Peyer's patch (tissue), 4 donors: ENCODE measurements around the gene ETV5.

Experiments used
- POLR2A ChIP-seq, 2 donors: fragments of 450-650 bp; IDR thresholded peaks; one replicate each; pipeline ENCODE4 v1.5.1; 2017; ENCODE audit warnings: antibody characterized with exemption in 2 of 2, mild to moderate bottlenecking in 2 of 2, moderate library complexity in 2 of 2
- TF ChIP-seq, protein P1 (sequence below), 6 experiments: fragments of 450-650 bp in 4 of 6; fragments of 200-600 bp in 2 of 6; sonication (generic) in 1 of 6; IDR thresholded peaks; one replicate each; pipeline ENCODE4 v1.5.1; 2017 to 2019; ENCODE audit warnings: antibody characterized with exemption in 6 of 6, mild to moderate bottlenecking in 3 of 6, moderate library complexity in 1 of 6

DNA sequence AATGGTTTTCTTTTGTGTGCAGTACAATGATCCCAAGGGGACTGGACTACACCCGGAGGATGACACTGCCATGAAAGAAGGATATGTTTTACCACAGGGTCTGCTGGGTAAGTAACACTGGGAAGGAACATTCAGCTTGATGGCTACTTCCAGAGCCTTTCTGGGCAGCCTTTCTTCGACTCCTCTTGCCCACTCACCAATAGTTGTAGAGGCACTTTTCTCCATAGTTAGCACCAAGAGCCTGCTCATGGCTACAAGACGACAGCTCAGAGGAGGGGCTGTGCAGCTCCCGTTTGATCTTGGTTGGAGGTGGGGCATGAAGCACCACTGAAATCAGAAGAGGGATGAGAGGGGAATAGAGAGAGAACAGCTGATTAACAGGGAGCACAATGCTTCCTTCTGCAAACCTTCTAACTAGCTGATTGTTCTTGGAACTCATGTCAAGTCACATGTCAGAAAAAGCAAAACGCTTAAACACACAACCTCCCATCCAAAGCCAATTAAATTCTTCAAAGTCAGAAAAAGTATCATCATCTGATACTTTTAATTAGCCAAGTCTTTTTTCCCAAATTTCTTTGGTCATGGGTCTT lies 27.9 kb downstream of the ETV5 start:
- TF ChIP-seq, protein P1, sequence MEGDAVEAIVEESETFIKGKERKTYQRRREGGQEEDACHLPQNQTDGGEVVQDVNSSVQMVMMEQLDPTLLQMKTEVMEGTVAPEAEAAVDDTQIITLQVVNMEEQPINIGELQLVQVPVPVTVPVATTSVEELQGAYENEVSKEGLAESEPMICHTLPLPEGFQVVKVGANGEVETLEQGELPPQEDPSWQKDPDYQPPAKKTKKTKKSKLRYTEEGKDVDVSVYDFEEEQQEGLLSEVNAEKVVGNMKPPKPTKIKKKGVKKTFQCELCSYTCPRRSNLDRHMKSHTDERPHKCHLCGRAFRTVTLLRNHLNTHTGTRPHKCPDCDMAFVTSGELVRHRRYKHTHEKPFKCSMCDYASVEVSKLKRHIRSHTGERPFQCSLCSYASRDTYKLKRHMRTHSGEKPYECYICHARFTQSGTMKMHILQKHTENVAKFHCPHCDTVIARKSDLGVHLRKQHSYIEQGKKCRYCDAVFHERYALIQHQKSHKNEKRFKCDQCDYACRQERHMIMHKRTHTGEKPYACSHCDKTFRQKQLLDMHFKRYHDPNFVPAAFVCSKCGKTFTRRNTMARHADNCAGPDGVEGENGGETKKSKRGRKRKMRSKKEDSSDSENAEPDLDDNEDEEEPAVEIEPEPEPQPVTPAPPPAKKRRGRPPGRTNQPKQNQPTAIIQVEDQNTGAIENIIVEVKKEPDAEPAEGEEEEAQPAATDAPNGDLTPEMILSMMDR (IDR thresholded peaks at IDR 0.05) = no peak
- no peak for TF ChIP-seq POLR2A (IDR thresholded peaks at IDR 0.05)
